Measurements from ENCODE around the gene ASAP2.

GRCh38 chr2:9288233-9288632 lies 81.6 kb downstream of the ASAP2 start:
- no peak for TF ChIP-seq EZH2phosphoT487 (IDR thresholded peaks at IDR 0.05; ENCODE audit: borderline replicate concordance, low read length)
- TF ChIP-seq CTCF (conservative IDR thresholded peaks at IDR 0.05; ENCODE audit: low read depth, low read length), result no peak
- TF ChIP-seq EZH2 (IDR thresholded peaks at IDR 0.05; ENCODE audit: low read length, unreplicated experiment), result no peak
